ES-I3 (cell line): ENCODE measurements around the gene BHLHE41.
A peak's percentile ranks its signal among the peaks of the same experiment; 100 is the strongest.

Source experiments
- H3K36me3 ChIP-seq: 2 replicates; pipeline ENCODE4 v1.6.1; 2013; ENCODE audit warnings: mild to moderate bottlenecking, low read length, control low read depth, moderate library complexity; ENCODE audit not compliant: insufficient read depth
- H3K4me1 ChIP-seq: 2 replicates; pipeline ENCODE4 v1.6.1; 2013; ENCODE audit warnings: mild to moderate bottlenecking, control low read depth, low read length; ENCODE audit not compliant: insufficient read depth
- H3K9ac ChIP-seq: 2 replicates; pipeline ENCODE4 v1.6.1; 2013; ENCODE audit warnings: low read depth, mild to moderate bottlenecking, low read length, moderate library complexity
- H3K9me3 ChIP-seq: 2 replicates; pipeline ENCODE4 v1.6.1; 2013; ENCODE audit warnings: mild to moderate bottlenecking, low read length, moderate library complexity; ENCODE audit not compliant: control insufficient read depth, insufficient read depth

The BHLHE41 gene

DNA sequence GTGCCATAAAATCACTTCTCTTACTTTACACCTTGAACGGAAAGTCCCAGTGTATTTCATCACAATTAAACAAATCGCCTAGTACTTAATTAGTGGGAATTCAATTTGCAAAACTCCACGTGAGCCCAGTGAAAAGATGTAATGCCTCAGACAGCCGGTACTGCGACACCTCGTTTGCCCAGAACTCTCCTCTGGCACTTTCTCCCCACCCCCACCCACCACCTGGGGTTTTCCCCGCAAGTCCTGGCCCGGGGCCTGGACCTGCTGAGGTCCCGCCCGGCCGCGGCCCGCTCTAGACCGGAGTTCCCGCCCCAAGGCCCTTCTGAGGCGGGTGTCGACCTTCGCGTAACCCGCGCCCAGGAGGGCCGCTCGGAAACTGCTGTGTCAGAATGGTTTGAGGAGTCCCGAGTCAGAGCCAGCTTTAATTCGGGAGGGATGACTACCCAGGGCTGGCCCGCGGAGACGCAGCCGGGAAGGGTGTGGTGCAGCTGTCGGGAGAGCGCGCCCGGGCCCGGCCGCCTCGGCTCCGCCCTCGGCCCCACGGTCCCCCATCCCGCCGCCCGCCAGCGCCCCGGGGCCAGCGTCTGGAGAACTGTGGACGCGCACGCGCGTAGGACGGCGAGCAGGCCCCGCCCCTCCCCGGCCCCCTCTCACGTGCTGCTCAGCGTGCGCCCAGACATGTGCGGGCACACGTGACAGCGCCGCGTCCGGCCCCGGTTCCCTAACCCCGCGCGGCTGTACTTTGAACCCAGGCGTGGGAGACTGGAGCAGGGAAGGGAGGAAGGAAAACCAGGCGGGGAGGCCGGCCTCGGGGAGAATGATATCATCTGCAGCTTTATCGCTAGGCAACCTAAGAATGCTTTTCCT lies 10.8 kb downstream of the BHLHE41 start:
- H3K36me3 ChIP-seq: no peaks in the 10 kb centered on the region
- peaks cover 39% of the 10 kb centered on the region for H3K4me1 ChIP-seq
- peak overlapping the region; percentile 70 for H3K9ac ChIP-seq
- H3K9me3 ChIP-seq: no peaks in the 10 kb centered on the region

DNA sequence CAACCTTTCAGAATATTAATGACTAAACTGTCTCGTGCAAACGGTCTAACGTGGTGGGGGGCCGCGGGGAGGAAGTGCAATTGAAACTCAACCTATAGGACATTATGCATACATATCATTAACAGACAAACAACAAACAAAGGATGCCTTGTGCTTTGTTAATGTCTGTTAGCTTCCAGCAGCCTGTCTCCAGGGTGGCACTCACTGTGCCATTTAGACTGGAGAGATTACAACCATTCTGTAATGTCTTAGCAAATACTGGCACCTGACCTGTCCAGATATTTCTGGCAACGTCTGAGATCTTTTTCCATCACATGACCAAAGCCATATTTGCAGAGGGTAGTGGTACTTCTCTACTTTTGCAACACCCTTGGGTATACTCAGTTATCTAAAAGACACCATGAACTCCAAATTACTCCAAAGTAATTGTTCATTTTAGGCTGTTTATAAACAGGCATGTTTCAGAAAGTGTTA lies 11.6 kb downstream of the BHLHE41 start:
- no peaks in the 10 kb centered on the region for H3K36me3 ChIP-seq
- H3K4me1 ChIP-seq: peaks cover 39% of the 10 kb centered on the region
- H3K9ac ChIP-seq: peak overlapping the region; percentile 70
- no peaks in the 10 kb centered on the region for H3K9me3 ChIP-seq

GRCh38 chr12:26112703-26113147 lies 12.1 kb downstream of the BHLHE41 start:
- Histone ChIP-seq H3K36me3 (no peaks in the 10 kb centered on the region), H3K9ac (peak overlapping the region; percentile 70; the same call in 1 of the 2 replicates), H3K4me1 (peaks cover 39% of the 10 kb centered on the region), H3K9me3 (no peaks in the 10 kb centered on the region)

GRCh38 chr12:26112232-26112631 lies 12.6 kb downstream of the BHLHE41 start:
- no peak overlapping the region for H3K9ac ChIP-seq
- no peaks in the 10 kb centered on the region for H3K36me3 ChIP-seq
- peaks cover 36% of the 10 kb centered on the region for H3K4me1 ChIP-seq
- H3K9me3 ChIP-seq: no peaks in the 10 kb centered on the region

DNA sequence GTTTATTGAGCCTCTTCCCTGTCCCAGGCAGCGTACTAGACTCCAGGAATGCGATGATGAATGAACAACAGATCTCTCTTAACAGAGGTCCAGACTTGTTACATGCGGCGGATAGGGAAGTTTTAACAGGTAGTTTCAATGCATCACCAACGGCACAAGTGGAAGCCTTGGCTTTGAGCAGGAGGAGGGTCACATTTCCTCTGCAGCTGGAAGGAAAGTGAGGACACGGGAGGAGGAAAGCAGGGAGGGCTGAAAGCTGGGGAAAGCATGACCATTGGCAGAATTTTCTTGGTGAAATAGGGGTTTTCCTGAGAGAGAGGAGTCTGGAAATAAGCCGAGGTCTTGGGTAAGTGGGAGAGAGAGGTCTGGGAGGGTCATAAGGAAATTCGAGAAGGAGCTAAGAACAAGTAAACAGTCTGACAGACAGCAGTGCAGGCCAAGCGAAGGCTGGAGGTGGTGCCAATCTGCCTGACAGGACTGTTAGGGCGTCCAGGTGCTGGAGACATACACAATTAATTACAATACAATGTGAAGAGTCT lies 15.4 kb downstream of the BHLHE41 start:
- Histone ChIP-seq H3K4me1 (peaks cover 20% of the 10 kb centered on the region), H3K36me3 (no peaks in the 10 kb centered on the region), H3K9me3 (no peaks in the 10 kb centered on the region), H3K9ac (no peak overlapping the region)

DNA sequence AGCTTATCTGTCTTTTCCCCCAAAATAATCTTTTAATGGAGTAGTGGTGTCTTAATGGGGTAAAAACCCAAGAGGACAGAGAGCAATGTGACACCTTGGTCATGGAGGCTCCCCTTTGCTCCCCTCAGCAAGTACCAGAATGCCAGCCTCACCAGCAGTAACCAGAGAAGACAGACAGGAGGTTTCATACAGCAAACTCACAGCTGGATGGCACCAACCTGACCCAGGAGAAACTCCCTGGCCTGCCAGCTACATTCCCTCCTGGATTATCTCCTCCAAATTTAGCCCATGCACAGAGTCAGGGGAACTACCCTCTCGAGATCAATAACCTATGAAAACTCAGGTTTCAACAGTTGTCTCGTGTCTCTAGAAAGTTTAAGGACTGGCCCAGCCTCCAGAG lies 15.9 kb downstream of the BHLHE41 start:
- Histone ChIP-seq H3K4me1 (peaks cover 20% of the 10 kb centered on the region), H3K36me3 (no peaks in the 10 kb centered on the region), H3K9ac (no peak overlapping the region), H3K9me3 (no peaks in the 10 kb centered on the region)

- Histone ChIP-seq H3K9ac (no peak overlapping the region), H3K4me1 (peaks cover 9% of the 10 kb centered on the region), H3K36me3 (no peaks in the 10 kb centered on the region), H3K9me3 (no peaks in the 10 kb centered on the region)
Measured at GRCh38 chr12:26106347-26106746, 18.5 kb downstream of the BHLHE41 start.

GRCh38 chr12:26102953-26103352 lies 21.9 kb downstream of the BHLHE41 start:
- Histone ChIP-seq H3K9me3 (no peaks in the 10 kb centered on the region), H3K9ac (no peak overlapping the region), H3K36me3 (no peaks in the 10 kb centered on the region), H3K4me1 (no peaks in the 10 kb centered on the region)

DNA sequence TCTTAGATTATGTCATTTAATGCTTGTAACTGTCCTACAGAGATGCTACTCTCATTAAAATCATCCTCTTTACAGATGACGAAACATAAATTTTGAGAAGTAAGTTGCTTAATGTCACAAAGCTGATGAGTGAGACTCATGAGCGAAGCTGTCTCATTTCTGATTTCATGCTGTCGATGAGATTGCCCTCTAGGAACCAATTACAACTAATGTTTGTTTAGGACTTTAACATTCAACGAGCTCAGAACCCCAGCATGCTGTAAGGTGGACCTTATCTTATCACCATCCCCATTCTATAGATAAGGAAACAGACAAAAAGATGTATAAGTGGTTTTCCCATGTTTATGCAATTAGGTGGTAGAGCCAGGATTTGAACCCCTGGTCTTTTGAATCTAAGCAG lies 23.1 kb downstream of the BHLHE41 start:
- H3K36me3 ChIP-seq: no peaks in the 10 kb centered on the region
- H3K4me1 ChIP-seq: no peaks in the 10 kb centered on the region
- H3K9me3 ChIP-seq: no peaks in the 10 kb centered on the region
- no peak overlapping the region for H3K9ac ChIP-seq

DNA sequence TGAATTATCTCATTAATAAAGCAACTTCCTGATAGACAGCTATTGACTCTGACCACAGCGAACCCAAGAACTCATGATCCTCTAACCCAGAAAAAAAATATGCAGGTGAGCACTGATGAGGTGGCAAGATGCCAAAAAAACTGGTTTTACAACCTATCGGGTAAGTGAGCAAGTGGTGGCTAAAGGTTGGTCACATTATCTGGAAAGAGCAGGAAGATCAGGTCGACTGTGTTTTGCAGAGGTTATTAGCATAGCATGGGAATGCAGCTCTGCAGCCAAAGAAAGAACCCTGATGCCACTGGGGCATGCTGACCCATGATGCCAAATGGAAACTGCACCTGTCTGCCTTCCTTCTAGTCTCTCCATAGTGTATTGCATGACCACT lies 23.5 kb downstream of the BHLHE41 start:
- no peaks in the 10 kb centered on the region for H3K4me1 ChIP-seq
- no peaks in the 10 kb centered on the region for H3K9me3 ChIP-seq
- H3K36me3 ChIP-seq: no peaks in the 10 kb centered on the region
- no peak overlapping the region for H3K9ac ChIP-seq

GRCh38 chr12:26100666-26101349 lies 24.0 kb downstream of the BHLHE41 start:
- no peaks in the 10 kb centered on the region for H3K36me3 ChIP-seq
- H3K4me1 ChIP-seq: no peaks in the 10 kb centered on the region
- no peaks in the 10 kb centered on the region for H3K9me3 ChIP-seq
- no peak overlapping the region for H3K9ac ChIP-seq

GRCh38 chr12:26097046-26097878 lies 27.6 kb downstream of the BHLHE41 start:
- no peaks in the 10 kb centered on the region for H3K9me3 ChIP-seq
- no peak overlapping the region for H3K9ac ChIP-seq
- H3K4me1 ChIP-seq: no peaks in the 10 kb centered on the region
- no peaks in the 10 kb centered on the region for H3K36me3 ChIP-seq

GRCh38 chr12:26096036-26096435 lies 28.8 kb downstream of the BHLHE41 start:
- no peak overlapping the region for H3K9ac ChIP-seq
- no peaks in the 10 kb centered on the region for H3K4me1 ChIP-seq
- no peaks in the 10 kb centered on the region for H3K36me3 ChIP-seq
- H3K9me3 ChIP-seq: no peaks in the 10 kb centered on the region

- Histone ChIP-seq H3K4me1 (no peaks in the 10 kb centered on the region), H3K9ac (no peak overlapping the region), H3K36me3 (no peaks in the 10 kb centered on the region), H3K9me3 (no peaks in the 10 kb centered on the region)
Measured at GRCh38 chr12:26095186-26095585, 29.7 kb downstream of the BHLHE41 start.
